Ecto neural progenitor cell (in vitro differentiated cells): ENCODE results near the gene IREB2.
A peak's percentile ranks its signal among the peaks of the same experiment; 100 is the strongest.
"Not testable (repeated sequence)": the region's sequence is repeated elsewhere in the genome, so short reads cannot be mapped to it uniquely, and the experiment has no call there.

Experiments
- DNase-seq: peaks from one replicate; pipeline ENCODE4 v3.0.0-alpha.2; 2018; ENCODE audit warnings: low spot score

The IREB2 gene

DNA sequence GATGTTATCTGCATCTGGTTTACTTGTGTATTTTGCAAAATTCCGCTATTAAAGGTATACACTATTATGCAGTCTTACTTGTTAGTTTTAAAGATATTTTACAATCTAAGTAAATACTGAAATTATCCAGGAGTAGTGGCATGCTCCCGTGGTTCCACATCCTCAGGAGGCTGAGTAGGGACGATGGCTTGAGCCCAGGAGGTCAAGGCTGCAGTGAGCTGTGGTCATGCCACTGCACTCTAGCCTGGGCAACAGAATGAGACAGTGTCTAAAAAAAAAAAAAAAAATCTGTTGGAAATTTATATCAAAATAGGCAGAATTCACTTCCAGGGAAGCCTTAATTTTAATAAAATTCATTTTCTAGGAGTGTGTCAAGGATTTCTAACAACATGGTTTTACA lies 41.6 kb downstream of the IREB2 start:
- no peak for DNase-seq

DNA sequence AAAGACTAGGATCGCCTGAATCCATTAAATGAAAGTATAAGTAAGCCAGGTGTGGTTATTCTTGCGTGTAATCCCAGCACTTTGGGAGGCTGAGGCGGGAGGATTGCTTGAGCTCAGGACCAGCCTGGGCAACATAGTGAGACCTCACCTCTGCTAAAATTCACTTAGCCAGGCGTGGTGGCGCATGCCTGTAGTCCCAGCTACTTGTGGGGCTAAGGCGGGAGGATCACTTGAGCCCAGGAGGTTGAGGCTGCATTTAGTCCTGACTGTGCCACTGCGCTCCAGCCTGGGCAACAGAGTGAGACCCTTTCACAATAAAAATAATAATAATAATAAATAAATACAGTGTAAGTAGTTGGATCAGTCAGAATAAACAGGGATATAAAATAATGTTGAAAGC lies 43.9 kb downstream of the IREB2 start:
- DNase-seq, result no peak

DNA sequence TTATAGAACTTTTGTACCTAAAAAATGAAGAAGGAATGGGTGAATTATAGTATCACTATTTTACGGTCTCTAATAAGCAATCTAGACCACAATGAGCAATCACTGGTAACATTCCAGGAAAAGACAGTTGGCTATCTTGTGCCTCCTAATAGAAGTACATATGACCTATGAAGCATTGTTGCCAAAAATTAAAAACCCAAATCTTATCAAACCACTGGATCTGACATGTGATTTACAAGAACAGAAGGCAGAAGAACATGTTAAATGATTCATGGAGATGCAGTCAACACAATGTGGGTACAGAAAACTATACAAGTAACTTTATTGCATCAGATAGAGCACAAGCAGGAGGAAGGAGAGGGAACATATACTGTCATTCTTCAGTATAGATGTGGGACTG lies 54.9 kb downstream of the IREB2 start:
- DNase-seq, result no peak

DNA sequence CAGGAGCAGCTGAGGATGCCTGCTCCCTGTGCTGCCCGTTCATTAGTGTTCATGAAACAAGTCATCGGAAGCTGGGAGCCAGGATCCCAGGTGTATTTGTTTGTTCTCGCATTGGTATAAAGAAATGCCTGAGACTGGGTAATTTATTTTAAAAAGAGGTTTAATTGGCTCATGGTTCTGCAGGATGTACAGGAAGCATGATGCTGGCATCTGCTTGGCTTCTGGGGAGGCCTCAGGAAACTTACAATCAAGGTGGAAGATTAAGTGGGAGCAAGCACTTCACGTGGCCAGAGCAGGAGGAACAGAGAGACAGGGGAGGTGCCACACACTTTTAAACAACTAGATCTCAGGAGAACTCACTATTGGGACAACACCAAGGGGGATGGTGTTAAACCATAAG lies 63.8 kb downstream of the IREB2 start:
- DNase-seq, result no peak

DNA sequence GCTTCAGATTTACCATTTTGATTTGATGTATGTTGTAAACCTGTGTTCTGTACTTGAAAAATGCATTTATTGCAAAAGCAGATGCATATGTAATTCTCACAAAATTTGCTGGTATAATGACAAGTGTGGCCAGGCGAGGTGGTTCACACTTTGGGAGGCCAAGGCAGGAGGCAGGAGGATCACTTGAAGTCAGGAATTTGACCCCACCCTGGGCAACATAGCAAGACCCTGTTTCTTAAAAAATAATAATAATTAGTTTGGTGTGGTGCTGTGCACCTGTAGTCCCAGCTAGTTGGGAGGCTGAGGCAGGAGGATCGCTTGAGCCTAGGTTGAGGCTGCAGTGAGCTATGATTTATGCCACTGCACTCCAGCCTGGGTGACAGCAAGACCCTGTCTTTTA lies 64.6 kb downstream of the IREB2 start:
- DNase-seq, result no peak

DNA sequence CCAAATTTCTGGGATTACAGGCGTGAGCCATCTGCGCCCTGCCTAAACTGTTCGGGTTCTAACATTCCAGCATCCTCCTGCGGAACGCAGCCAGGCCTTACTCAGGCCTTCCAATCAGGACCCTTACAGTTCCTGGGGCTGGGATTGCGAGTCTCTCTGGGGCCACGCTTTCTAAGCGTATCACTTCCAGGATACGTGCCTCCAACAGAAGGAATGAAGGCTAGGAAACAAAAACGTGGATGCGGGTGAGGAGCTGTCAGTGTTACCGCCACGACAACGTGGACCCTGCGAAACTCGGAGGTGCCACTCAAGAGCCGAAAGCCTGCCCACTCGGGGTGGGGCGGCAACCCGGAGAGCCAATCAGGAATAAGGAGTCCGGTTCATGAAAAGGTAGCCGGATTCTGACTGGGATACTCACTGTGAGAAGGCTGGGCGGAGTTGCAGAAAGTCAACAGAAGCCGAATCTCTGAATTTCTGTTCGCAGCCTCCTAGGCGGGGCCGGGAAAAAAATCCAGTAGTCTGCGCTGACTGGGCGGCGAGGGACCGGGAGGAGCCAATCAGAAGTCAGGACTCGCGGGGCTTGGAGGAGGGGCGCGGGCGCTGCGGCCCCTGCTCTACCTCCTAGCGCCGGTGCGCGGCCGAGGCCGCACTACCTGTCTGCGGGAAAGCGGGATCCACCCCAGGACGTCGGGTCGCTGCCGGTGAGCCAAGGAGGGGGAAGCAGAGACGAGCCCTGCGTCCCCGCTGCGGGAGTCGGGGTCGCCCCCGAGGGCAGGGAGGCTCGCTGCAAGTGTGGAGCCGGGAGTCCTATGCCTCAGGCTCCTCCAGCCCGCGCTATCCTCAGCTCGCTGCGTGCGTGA lies 69.2 kb downstream of the IREB2 start, which contains the start of gene HYKK:
HYKK (plus strand) TSS at position 607 of the 860 bp plus-strand sequence. CDS start 5,512 bp downstream, outside the sequence.
- peak; percentile 96 for DNase-seq

DNA sequence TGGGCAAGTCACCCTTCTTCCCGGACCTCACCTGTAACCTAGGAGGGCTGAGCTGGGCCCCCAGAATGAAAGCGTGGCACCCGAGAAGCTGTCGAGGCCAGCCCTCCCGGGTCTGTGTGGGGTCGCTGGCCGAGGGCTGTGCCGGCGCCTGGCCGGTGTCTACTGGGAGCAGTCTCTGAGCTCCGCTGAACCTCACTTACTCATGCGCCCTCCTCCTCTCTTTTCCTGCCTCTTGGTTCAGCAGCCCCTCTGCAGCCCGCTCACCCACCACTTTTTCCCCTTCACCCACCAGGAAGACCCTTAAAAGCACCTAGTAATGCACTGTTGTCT lies 69.8 kb downstream of the IREB2 start:
- no peak for DNase-seq

DNA sequence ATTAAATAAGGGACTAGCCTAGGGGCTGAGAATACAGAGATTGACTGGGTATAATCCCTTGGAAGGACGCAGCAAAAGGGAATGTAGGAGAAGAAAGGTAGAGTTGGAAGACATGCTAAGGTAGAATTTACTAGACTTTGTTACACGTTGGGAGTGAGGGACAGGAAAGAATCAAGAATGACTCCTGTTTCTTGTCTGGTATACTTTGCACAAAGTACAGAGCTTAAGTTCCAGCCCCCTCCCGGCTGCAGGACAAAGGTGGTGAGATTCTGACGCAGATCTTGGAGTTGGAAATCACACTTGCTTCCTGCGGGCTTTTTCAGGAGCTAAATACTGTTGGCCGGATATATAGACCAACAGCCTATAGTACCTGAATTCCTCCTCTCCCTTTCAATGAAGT lies 70.3 kb downstream of the IREB2 start:
- no peak for DNase-seq

DNA sequence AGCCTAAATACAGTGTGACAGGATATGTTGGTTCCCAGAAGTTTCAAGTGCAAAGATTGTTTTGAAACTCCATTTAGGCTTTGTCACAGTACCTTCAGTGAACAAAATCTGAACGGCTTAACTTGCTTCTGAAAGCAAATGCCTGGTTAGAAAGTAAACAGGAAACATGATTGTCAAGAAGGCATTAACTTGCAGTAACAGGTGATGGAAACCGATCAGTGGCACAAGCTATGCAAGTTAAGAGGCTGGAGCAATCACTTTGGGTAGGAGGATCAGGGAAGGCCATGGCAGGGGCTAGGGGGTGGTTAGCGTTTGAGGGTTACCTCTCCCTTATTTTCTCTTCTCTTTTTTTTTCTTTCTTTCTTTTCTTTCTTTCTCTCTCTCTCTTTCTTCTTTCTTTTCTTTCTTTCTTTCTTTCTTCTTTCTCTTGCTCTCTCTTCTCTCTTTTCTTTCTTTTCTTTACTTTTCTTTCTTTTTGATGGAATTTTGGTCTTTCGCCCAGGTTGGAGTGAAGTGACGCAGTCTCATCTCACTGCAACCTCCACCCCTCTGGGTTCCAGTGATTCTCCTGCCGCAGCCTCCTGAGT lies 71.8 kb downstream of the IREB2 start:
- no peak for DNase-seq

DNA sequence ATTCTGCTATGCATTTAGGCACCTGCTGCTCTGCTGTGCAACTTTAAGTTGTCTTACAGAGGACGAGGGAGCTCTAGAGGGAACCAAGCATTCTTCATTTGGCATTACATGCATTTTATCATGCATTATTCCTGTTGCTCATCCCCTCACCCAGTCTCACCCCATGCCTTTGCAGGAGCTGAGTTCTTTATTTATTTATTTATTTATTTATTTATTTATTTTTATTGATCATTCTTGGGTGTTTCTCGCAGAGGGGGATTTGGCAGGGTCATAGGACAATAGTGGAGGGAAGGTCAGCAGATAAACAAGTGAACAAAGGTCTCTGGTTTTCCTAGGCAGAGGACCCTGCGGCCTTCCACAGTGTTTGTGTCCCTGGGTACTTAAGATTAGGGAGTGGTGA lies 82.0 kb downstream of the IREB2 start:
- DNase-seq, result not testable (repeated sequence)

DNA sequence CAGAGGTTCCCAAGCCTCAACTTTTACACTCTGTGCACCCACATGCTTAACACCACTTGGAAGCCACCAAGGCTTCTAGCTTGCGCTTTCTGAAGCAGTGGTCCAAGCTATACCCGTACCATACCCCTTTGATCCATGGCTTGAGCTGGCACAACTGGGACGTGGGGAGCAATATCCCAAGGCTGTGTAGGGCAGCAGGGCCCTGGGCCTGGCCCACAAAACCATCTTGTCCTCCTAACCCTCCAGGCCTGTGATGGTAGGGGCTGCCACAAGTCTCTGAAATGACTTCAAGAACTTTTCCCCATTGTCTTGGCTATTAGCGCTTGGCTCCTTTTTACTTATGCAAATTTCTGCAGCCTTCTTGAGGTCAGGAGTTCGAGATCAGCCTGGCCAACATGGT lies 86.2 kb downstream of the IREB2 start:
- no peak for DNase-seq

DNA sequence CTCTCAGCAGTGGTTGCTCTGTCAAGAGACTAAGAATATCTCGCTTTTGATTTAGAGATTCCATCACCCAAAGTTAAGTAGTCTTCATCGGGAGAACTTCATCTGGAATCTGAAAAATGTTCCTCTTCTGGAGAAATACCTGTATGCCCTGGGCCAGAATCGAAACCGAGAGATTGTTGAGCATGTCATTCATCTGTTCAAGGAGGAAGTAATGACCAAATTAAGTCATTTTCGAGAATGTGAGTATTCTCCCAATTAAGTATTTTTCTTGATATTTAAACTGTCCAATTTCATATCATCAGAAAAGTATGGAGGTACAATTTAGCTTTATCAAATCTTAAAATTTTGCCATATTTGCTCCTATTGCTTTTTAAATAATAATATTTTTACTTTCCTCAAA lies 89.3 kb downstream of the IREB2 start:
- no peak for DNase-seq

DNA sequence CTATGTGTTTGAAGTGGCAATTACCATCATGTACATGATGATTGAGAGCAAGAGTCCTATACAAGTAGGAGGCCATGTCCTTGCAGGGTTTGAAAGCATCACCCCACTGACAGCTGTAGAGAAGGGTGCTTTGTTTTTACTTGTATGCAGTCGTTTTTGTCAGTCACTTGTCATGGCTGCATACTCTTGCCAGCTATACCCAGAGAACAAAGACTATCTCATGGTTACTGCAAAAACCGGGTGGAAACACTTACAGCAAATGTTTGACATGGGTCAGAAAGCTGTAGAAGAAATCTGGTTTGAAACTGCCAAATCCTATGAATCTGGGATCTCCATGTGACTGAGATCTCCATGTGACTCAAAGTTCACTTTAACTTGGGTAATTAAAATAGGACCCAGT lies 95.3 kb downstream of the IREB2 start:
- no peak for DNase-seq

DNA sequence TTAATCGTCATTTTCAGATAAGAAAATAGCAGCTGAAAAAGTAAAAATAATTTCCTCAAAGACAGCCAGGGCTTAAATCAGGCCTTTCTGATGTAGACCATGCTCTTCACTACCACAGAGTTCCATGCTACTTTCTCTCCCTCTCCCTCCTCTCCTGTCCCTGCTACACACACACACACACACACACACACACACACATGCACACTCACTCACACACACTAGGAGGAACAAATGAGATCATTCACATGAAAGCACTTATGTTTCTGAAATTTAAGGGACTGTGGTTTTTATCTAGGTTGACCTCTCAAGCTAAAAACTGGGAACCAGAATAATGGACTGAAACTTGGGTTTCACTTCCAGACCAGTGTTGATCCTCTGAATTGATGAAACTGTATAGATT lies 98.1 kb downstream of the IREB2 start:
- DNase-seq, result no peak

DNA sequence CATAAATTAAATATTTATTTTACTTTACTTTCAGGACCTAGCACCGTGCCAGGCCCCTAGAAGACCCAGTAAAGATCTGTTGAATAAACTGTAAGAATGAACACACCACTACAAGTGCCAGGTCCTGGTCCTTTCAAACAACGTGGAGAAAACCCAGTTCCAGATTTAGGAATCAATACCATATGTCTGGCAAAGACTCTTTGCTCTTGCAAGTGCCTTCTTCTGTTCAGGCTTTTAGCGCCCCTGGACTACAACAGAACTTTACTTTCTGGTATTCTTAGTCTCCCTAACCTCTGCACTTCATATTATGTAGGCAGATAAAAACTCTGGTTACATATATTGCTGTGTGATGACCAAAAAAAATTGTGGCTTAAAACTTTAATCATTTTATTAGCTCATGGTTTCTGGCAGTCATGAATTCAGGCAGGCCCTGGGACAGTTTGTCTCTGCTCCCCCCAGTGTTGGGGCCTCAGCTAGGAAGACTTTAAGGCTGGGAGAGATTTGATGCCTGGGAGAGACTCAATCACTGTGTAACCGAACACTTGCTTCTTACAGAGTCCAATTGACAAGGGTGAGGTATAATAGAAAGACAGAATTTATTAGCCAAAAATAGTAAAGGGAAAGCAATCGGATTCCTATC lies 99.4 kb downstream of the IREB2 start:
- DNase-seq, result no peak

DNA sequence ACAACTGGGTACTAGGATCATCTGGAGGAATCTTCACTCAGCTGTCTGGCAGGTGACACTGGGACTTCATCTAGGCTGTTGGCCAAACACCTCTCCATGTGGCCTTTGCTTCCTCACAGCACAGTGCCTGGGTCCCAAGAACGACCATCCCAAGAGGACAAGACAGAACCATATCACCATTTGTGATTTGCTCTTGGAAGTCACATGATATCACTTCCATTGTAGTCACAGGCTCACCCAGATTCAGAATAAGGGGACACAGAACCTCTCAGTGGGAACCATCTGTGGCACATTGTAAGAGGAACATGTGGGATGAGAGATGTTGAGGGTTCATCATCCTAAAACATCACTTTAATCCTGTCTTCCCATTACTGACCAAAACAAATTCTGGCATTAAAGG lies 100.3 kb downstream of the IREB2 start:
- DNase-seq, result no peak

DNA sequence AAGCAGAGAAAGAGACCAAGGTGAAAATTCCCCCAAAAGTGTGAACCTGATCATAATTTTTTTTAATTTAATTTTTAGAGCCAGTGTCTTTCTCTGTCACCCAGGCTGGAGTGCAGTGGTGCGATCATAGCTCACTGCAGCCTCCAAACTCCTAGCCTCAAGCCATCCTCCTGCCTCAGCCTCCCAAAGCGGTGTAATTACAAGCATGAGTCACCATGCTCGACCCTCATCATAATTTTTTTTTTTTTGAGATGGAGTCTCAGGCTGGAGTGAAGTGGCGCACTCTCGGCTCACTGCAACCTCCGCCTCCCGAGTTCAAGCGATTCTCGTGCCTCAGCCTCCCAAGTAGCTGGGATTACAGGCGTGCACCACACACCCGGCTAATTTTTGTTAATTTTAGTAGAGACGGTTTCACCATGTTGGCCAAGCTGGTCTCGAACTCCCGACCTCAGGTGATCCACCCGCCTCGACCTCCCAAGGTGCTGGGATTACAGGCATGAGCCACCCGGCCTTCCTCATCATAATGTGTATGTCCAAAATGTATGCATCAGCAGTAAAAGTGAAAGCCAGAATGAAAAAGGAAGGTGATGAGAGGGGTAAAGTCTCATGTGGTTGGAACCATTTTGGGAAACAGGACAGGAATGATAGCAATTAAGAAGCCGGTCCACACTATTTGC lies 101.6 kb downstream of the IREB2 start:
- not testable (repeated sequence) for DNase-seq

DNA sequence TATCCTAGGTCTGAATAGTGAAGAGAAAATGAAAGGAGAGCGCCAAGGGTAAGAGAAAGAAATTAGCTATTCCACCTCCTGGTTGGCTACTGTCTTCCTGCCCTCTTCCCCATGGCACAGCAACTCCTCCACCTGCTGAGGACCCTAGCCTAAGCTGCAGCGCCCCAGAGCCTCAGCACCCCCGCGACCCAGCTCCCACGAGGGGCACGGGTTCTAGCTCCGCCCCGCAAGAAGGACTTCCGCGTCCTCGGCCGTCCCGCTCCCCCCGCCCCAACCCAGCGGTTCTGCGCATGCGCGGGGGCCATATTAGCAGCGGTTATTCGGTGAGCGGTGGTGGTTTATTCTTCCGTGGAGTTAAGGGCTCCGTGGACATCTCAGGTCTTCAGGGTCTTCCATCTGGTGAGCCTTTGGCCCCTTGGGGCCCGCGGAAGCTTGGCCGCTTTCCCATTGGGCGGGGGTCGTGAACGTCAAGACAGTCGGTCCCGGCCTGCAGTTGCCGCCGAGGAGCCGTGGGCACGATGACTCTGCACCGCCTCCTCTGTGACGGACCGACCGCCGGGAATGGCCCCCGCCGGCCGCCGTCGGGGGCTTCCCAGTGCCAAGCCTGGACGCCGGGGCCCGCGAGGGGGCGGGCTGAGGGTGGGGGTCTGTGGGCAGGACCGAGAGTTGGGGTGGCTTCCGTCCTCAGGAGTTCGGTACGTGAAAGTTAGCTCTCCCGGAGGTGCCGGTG lies 102.3 kb downstream of the IREB2 start, which contains the start of gene PSMA4:
PSMA4 (plus strand) TSS at position 304 of the 730 bp plus-strand sequence. CDS start 1,484 bp downstream, outside the sequence.
- DNase-seq, result peak; percentile 95

DNA sequence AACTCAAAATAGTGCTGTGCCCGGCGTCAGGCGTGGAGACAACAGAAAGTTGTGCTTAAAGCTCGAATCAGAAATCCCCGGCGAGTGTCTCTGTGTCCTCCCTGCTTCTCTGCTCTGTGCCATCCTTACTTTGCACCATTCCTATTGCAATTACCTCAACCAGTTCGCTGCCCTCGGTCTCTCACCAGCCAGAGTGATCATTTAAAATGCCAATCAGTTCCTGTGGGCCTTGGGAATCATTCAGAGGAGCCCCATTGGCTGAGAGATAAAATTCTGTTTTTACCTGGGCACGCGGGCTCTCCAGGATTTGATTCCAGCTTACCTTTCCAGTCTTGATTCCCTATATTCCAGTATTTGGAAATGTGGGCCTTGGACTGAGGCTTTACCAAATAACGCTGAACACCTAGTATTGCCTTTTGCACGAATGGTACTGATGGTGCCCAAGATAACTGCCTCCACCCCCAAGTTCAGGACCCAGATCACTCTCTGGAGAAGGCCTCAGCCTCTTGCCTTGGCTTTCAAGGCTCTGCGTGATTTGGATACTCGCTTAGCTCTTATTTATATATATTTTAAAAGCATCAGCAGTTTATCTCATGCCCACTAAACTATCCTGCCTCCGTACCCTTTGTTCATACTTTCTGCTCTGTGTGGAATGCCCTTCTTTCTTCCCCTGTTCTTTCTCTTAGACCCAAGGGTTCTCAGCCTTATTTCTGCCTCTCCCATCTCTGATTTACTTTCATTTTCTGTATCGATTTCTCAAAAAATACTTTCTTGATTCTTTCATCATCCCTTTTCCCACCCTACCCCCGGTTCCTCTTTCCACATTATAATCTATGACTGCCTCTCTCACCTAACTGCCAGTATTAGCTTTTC lies 103.1 kb downstream of the IREB2 start:
- no peak for DNase-seq

DNA sequence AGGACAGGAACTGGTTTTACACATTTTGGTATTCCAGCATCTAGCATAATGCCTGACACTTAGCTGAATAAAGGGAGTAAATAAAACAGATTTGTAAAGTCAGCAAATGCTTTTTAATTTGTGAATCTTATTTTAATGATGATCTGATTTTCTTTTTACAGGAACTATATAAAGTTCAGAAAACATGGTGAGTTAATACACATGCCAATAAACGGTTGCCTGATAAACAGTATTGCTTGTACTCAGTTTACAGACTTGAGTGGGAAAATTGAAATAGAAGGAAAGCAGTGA lies 103.7 kb downstream of the IREB2 start:
- DNase-seq, result no peak

DNA sequence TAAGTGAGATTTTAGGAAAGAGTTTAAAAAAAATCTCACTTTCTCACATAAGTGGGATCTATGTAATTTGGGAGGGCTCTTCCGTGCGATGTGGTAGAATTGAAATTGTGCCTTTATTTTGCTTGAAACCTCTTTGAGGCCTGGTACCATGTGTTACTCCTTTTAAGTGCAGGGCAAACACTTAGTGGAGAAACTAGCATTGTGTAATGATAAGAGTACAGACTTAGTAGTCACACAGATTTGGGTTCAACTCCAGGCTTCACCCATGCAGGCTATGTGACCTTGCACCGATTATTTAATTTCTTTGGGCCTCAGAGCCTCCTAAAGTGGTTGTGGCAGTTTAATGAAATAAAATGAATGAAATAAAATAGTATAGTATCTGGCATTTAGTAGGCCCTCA lies 104.6 kb downstream of the IREB2 start:
- DNase-seq, result no peak
